Esophagus squamous epithelium (tissue), 5 donors: Measurements from ENCODE around the gene CPNE6. TPM values are rescaled to one million over a fixed set of nuclear protein-coding genes. Genes with fewer than 3 reads are reported as not detected.

ENCODE experiments used
- DNase-seq: peaks from one replicate; lab custom pipeline; 2025; lab: John Stamatoyannopoulos, UW
- H3K27ac ChIP-seq, 4 donors: fragments of 200-600 bp; sonication (generic); one replicate each; pipeline ENCODE4 v1.5.1; 2016 to 2019; ENCODE audit warnings: mild to moderate bottlenecking in 1 of 4
- H3K27me3 ChIP-seq, 4 donors: fragments of 200-600 bp; sonication (generic); 1 replicate in 3 of 4; 2 replicates in 1 of 4; pipeline versions ENCODE4 v1.5.1 to v1.6.0; 2017 to 2021; ENCODE audit warnings: antibody characterized with exemption in 1 of 4
- H3K36me3 ChIP-seq, 3 donors: fragments of 200-600 bp; sonication (generic); one replicate each; pipeline ENCODE4 v1.5.1; 2016 to 2019
- H3K4me1 ChIP-seq, 3 donors: fragments of 200-600 bp; sonication (generic); one replicate each; pipeline ENCODE4 v1.5.1; 2017 to 2019
- H3K4me3 ChIP-seq, 4 donors: fragments of 200-600 bp; sonication (generic); 1 replicate in 3 of 4; 2 replicates in 1 of 4; pipeline ENCODE4 v1.5.1; 2016 to 2019; ENCODE audit warnings: mild to moderate bottlenecking in 2 of 4, moderate library complexity in 1 of 4
- H3K9me3 ChIP-seq, 3 donors: fragments of 200-600 bp; sonication (generic); one replicate each; pipeline ENCODE4 v1.5.1; 2016 to 2019
- POLR2A ChIP-seq, 4 donors: fragments of 450-650 bp; IDR thresholded peaks; one replicate each; pipeline ENCODE4 v1.6.1; 2017; ENCODE audit warnings: antibody characterized with exemption in 4 of 4, mild to moderate bottlenecking in 4 of 4, moderate library complexity in 3 of 4
- WGBS, 2 donors: methylation state at CpG; one replicate each; pipeline ENCODE4 v1.1.5; 2018; 5-methylcytosine and 5-hydroxymethylcytosine counted together
- intact Hi-C: fragments of 100-400 bp; cut with DNase I; formaldehyde crosslinking; loops from one replicate; pipeline ENCODE4 v1.15.0; 2022
- total RNA-seq, 4 donors: library from RNA; depleted of rRNA; stranded (reverse); fragments of >200 nt; gene quantifications; one replicate each; pipeline ENCODE4 v1.1.0, GENCODE V29; 2016
- TF ChIP-seq, protein P1 (sequence below), 6 experiments: fragments of 450-650 bp in 4 of 6; fragments of 200-600 bp in 2 of 6; sonication (generic) in 2 of 6; IDR thresholded peaks; one replicate each; pipeline ENCODE4 v1.5.1; 2016 to 2019; ENCODE audit warnings: antibody characterized with exemption in 6 of 6, mild to moderate bottlenecking in 4 of 6, moderate library complexity in 4 of 6
- donor health status: DM: yes; HTN: yes; CAD: no.

CPNE6 gene
- total RNA-seq, 4 donors from 2014 or later: not detected

DNA sequence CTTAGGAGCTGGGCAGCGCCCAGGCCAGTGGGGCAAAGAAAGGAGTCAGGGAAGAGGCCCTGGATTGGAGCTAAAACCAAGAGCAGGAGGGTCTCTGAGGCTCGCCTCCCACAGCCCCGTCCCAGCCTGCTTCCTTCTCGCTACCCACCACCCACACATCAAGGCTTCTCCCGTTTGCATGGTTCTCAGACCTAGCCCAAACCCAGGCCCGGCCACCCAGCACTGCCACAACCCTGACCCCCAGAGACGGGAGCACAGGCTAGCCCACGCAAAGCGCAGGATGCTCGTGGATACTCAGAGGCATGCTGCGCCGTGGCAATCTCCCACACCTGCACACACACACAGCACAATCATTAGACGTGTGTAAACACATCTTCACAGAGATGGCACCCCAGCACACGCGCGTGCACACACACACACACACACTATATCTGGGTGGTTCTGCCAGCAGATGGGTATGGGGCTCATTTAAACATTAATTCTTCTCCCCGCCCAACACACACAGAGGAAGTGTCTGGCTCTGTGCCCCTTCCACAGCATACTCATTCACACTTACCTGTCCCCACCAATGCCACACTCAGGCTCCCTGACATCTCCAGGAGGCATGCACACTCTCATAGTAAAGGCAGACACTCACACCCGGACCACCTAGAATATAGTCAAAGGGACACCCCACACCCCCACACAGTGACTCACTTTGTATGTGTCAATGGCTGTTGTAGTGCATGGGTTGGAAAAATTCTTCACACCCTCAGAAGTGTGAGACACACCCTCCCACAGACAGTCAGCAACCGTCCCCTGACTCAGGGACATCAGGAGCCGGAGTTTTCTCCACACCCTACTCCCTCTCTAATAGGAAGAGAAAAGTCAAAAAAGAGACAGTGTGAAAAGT is 18.5 kb upstream of the CPNE6 start:
- no peak for DNase-seq
- H3K4me3 ChIP-seq: peak overlapping the region; percentile 50 to 74 (median 62)
- 45 to 46% methylated on average over 7 to 19 of the region's 20 CpGs for WGBS, 2 donors

DNA sequence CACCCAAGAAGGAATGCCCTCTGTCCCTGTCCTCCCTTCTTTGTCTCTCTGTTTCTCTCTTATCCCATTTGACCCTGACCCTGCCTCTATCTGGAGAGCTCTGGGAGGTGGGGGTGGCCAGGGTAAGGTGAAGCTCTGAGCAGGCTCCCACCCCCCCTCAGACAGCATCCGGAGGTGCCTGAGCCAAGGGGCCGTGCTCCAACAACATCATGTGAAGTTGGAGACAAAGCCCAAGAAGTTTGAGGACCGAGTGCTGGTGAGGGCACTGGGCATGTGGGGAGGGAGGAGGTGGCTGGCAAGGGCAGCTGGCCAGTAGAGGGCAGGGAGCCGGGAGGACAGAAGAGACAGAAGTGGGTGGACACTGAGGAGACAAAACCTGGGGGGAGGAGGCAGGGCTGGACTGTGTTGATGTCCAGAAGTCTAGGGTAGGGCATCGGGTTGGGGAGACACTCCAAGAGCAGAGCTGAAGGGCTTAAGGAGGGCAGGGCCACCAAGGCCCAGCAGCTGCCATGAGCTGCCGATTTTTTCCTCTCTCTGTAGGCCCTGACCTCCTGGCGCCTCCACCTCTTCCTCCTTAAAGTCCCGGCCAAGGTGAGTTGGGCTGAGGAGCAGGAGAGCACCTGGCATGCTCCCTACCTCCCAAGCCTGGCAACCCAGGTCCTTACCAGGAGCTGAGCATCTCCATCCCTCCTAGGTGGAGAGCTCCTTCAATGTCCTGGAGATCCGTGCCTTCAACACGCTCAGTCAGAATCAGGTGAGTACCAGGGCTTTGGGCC is 17.6 kb upstream of the CPNE6 start:
- H3K4me3 ChIP-seq: no peak overlapping the region
- WGBS, 2 donors: 54 to 65% methylated on average over 6 to 7 of the region's 10 CpGs
- no peak for TF ChIP-seq POLR2A (IDR thresholded peaks at IDR 0.05)
- TF ChIP-seq, protein P1, sequence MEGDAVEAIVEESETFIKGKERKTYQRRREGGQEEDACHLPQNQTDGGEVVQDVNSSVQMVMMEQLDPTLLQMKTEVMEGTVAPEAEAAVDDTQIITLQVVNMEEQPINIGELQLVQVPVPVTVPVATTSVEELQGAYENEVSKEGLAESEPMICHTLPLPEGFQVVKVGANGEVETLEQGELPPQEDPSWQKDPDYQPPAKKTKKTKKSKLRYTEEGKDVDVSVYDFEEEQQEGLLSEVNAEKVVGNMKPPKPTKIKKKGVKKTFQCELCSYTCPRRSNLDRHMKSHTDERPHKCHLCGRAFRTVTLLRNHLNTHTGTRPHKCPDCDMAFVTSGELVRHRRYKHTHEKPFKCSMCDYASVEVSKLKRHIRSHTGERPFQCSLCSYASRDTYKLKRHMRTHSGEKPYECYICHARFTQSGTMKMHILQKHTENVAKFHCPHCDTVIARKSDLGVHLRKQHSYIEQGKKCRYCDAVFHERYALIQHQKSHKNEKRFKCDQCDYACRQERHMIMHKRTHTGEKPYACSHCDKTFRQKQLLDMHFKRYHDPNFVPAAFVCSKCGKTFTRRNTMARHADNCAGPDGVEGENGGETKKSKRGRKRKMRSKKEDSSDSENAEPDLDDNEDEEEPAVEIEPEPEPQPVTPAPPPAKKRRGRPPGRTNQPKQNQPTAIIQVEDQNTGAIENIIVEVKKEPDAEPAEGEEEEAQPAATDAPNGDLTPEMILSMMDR (IDR thresholded peaks at IDR 0.05): no peak
- H3K27ac ChIP-seq: no peak overlapping the region
- H3K4me1 ChIP-seq: peaks cover 11 to 37% (median 15%) of the 10 kb centered on the region in 3 donors
- no peaks in the 10 kb centered on the region for H3K9me3 ChIP-seq
- no peak for DNase-seq
- peaks cover 0 to 19% (median 0%) of the 10 kb centered on the region in 4 donors for H3K27me3 ChIP-seq
- intact Hi-C loops: no loop called here
- no peaks in the 10 kb centered on the region for H3K36me3 ChIP-seq

More for the DNA sequence above, 18.5 kb upstream of the CPNE6 start:
- Histone ChIP-seq H3K36me3 (no peaks in the 10 kb centered on the region), H3K27ac (no peak overlapping the region), H3K27me3 (peaks cover 0 to 19% (median 0%) of the 10 kb centered on the region in 4 donors), H3K4me1 (peaks cover 11 to 29% (median 15%) of the 10 kb centered on the region in 3 donors), H3K9me3 (no peaks in the 10 kb centered on the region)
- intact Hi-C loops: no loop called here
- TF ChIP-seq, protein P1 (IDR thresholded peaks at IDR 0.05): no peak
- TF ChIP-seq POLR2A (IDR thresholded peaks at IDR 0.05): no peak

DNA sequence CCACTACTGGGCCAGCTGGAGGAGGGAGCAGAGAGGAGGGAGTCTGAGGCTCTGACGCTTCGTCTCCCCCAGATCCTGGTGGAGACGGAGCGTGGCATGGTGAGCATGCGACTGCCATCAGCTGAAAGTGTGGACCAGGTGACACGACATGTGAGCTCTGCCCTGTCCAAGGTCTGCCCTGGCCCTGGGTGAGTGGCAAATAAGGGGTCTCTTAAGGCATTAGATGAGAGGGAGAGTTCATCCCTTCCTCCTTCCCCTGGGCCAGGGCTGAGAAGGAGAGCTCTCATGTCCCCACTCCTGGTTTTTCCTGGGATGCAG is 17.1 kb upstream of the CPNE6 start:
- H3K27ac ChIP-seq: no peak overlapping the region
- WGBS, 2 donors: 88 to 89% methylated on average over 3 to 5 of the region's 6 CpGs
- H3K36me3 ChIP-seq: no peaks in the 10 kb centered on the region
- peaks cover 11 to 37% (median 15%) of the 10 kb centered on the region in 3 donors for H3K4me1 ChIP-seq
- no peak overlapping the region for H3K4me3 ChIP-seq
- H3K9me3 ChIP-seq: no peaks in the 10 kb centered on the region
- no peak for DNase-seq
- no peak for TF ChIP-seq POLR2A (IDR thresholded peaks at IDR 0.05)
- TF ChIP-seq, protein P1 (IDR thresholded peaks at IDR 0.05): no peak
- H3K27me3 ChIP-seq: peaks cover 0 to 19% (median 0%) of the 10 kb centered on the region in 4 donors
- intact Hi-C loops: no loop called here

DNA sequence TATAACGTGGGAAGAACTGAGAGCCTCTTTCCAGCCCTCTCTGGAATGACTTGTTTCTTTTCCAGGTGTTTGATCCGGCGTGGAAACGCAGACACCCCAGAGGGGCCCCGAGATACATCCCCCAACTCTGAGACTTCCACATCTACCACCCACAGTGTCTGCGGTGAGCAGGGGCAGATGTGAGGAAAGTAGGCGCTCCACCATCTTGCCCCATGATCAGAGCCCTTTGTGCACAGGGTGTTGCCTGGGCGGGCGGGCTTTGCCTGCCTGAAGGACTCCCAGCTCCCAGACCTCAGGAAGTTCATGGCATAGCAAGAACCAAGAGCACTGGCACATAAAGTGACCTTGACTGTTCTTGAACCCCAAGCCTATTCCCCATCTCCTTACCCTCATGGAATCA is 16.7 kb upstream of the CPNE6 start:
- Histone ChIP-seq H3K27ac (no peak overlapping the region), H3K9me3 (no peaks in the 10 kb centered on the region), H3K4me3 (no peak overlapping the region), H3K36me3 (no peaks in the 10 kb centered on the region), H3K4me1 (peaks cover 11 to 37% (median 15%) of the 10 kb centered on the region in 3 donors), H3K27me3 (peaks cover 0 to 19% (median 0%) of the 10 kb centered on the region in 4 donors)
- intact Hi-C loops: loop anchor here (5.0 kb wide), 1 partner anchor 48 kb away; no protein-coding TSS in a partner anchor
- no peak for TF ChIP-seq POLR2A (IDR thresholded peaks at IDR 0.05)
- TF ChIP-seq, protein P1 (IDR thresholded peaks at IDR 0.05): no peak
- 88 to 92% methylated on average over 7 to 9 of the region's 9 CpGs for WGBS, 2 donors
- no peak for DNase-seq
